KOPT-K1 (cell line): ENCODE results near the gene SDK2.

Source experiments
- H3K27ac ChIP-seq: fragments of 200-600 bp; sonication (generic); 2 replicates; pipeline ENCODE4 v1.5.1; 2016; ENCODE audit warnings: antibody characterized with exemption, mild to moderate bottlenecking, low read depth, low read length; ENCODE audit not compliant: poor library complexity, severe bottlenecking
- H3K36me3 ChIP-seq: fragments of 200-600 bp; sonication (generic); 2 replicates; pipeline ENCODE4 v1.5.1; 2017; ENCODE audit warnings: antibody characterized with exemption, mild to moderate bottlenecking, low read length, moderate library complexity; ENCODE audit not compliant: insufficient read depth
- H3K9me3 ChIP-seq: fragments of 200-600 bp; sonication (generic); 2 replicates; pipeline ENCODE4 v1.5.1; 2017; ENCODE audit warnings: antibody characterized with exemption, low read length, mild to moderate bottlenecking; ENCODE audit not compliant: insufficient read depth, poor library complexity, severe bottlenecking

SDK2 gene

GRCh38 chr17:73521376-73521775, 122.9 kb downstream of the SDK2 start:
- no peaks in the 10 kb centered on the region for H3K9me3 ChIP-seq
- no peaks in the 10 kb centered on the region for H3K36me3 ChIP-seq
- no peak overlapping the region for H3K27ac ChIP-seq

- no peaks in the 10 kb centered on the region for H3K36me3 ChIP-seq
- no peak overlapping the region for H3K27ac ChIP-seq
- H3K9me3 ChIP-seq: no peaks in the 10 kb centered on the region
These were observed 123.9 kb downstream of the SDK2 start for GRCh38 chr17:73520369-73520761.

- H3K36me3 ChIP-seq: no peaks in the 10 kb centered on the region
- no peak overlapping the region for H3K27ac ChIP-seq
- no peaks in the 10 kb centered on the region for H3K9me3 ChIP-seq
These were observed 124.4 kb downstream of the SDK2 start for GRCh38 chr17:73519714-73520368.

GRCh38 chr17:73519011-73519410, 125.2 kb downstream of the SDK2 start:
- Histone ChIP-seq H3K9me3 (no peaks in the 10 kb centered on the region), H3K27ac (no peak overlapping the region), H3K36me3 (no peaks in the 10 kb centered on the region)

GRCh38 chr17:73516431-73516830, 127.8 kb downstream of the SDK2 start:
- H3K27ac ChIP-seq: no peak overlapping the region
- H3K36me3 ChIP-seq: no peaks in the 10 kb centered on the region
- no peaks in the 10 kb centered on the region for H3K9me3 ChIP-seq

GRCh38 chr17:73514146-73514863, 129.9 kb downstream of the SDK2 start:
- Histone ChIP-seq H3K36me3 (no peaks in the 10 kb centered on the region), H3K27ac (no peak overlapping the region), H3K9me3 (no peaks in the 10 kb centered on the region)

GRCh38 chr17:73513426-73513825, 130.8 kb downstream of the SDK2 start:
- Histone ChIP-seq H3K9me3 (no peaks in the 10 kb centered on the region), H3K27ac (no peak overlapping the region), H3K36me3 (no peaks in the 10 kb centered on the region)

- Histone ChIP-seq H3K9me3 (no peaks in the 10 kb centered on the region), H3K36me3 (no peaks in the 10 kb centered on the region), H3K27ac (no peak overlapping the region)
These were observed 132.5 kb downstream of the SDK2 start for GRCh38 chr17:73511719-73512115.

- H3K36me3 ChIP-seq: no peaks in the 10 kb centered on the region
- no peak overlapping the region for H3K27ac ChIP-seq
- H3K9me3 ChIP-seq: no peaks in the 10 kb centered on the region
These were observed 133.1 kb downstream of the SDK2 start for GRCh38 chr17:73510981-73511718.

- H3K36me3 ChIP-seq: no peaks in the 10 kb centered on the region
- H3K9me3 ChIP-seq: no peaks in the 10 kb centered on the region
- H3K27ac ChIP-seq: no peak overlapping the region
These were observed 135.2 kb downstream of the SDK2 start for GRCh38 chr17:73508931-73509605.

GRCh38 chr17:73508057-73508930, 136.0 kb downstream of the SDK2 start:
- H3K36me3 ChIP-seq: no peaks in the 10 kb centered on the region
- no peak overlapping the region for H3K27ac ChIP-seq
- no peaks in the 10 kb centered on the region for H3K9me3 ChIP-seq

- H3K36me3 ChIP-seq: no peaks in the 10 kb centered on the region
- H3K9me3 ChIP-seq: no peaks in the 10 kb centered on the region
- H3K27ac ChIP-seq: no peak overlapping the region
These were observed 137.5 kb downstream of the SDK2 start for GRCh38 chr17:73506470-73507435.

- Histone ChIP-seq H3K9me3 (no peaks in the 10 kb centered on the region), H3K27ac (no peak overlapping the region), H3K36me3 (no peaks in the 10 kb centered on the region)
These were observed 140.7 kb downstream of the SDK2 start for GRCh38 chr17:73503560-73503959.
